DMS114 treated with DMSO at 0.1 percent for 48 hours (cell line): ENCODE data around the gene USP10.
"Not testable (repeated sequence)": the region's sequence is repeated elsewhere in the genome, so short reads cannot be mapped to it uniquely, and the experiment has no call there.

Experiments
- DNase-seq: peaks from one replicate; lab custom pipeline; 2025; ENCODE audit not compliant: unreplicated experiment; lab: John Stamatoyannopoulos, UW

The USP10 gene

DNA sequence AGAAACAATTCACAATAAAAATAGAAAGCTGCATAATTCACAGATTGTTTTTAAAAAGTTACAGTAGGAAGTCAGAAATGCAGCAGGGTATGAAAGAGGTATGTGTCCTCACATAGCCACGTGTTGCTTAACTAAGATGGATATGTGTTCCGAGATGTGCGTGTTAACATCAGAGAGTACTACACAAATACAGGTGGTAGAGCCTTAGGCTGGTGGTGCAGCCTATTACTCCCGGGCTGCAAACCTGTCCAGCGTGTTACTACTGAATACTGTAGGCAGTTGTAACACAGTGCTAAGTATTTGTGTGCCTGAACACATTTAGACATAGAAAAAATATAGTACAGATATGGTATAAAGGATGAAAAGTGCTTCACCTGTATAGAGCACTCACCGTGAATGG lies 46.4 kb downstream of the USP10 start:
- no peak for DNase-seq

DNA sequence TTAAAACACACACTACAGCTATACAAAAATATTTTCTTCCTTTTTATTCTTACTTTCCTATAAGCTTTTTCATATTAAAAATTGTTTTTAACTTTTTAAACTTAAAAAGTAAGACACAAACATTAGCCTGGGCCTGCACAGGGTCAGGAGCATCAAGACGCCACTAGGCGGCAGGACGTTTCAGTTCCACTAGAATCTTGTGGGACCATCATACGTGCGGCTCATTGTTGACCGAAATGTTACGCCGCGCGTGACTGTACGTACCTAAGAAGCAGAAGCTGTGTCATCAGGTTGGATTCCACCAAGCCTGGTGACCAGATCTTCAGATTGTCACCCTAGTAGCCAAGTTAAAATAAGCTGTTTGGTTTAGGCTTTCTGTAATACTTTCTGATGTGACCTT lies 47.1 kb downstream of the USP10 start:
- DNase-seq = no peak

DNA sequence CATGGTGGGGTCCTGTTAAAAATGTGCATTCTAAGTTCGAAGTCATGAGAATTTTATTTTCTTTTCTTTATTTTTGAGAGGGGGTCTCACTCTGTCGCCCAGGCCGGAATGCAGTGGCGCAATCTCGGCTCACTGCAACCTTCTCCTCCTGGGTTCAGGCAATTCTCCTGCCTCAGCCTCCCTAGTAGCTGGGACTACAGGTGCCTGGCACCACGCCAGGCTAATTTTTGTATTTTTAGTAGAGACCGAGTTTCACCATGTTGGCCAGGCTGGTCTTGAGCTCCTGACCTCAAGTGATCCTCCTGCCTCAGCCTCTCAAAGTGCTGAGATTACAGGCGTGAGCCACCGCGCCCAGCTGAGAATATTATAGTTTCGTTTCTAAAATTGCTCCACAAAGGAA lies 48.4 kb downstream of the USP10 start:
- DNase-seq = not testable (repeated sequence)

DNA sequence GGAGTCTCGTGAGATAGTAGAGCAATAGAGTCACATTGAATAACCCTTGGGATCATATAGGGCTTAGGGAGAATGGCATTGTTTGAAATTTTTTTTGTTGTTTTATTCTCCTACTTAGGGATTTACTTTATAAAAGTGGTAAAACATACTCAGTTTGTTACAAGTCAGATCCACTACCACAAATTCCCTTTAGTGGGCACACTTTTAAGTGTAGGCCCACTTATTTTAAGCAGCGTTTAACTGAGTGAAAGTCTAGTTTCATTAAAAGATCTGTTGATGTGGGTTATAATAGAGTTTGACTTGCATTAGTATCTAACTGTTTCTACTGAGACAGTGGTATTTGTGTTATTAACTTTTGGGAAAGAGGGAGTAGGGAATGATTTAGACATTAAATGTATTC lies 49.3 kb downstream of the USP10 start:
- DNase-seq = no peak

DNA sequence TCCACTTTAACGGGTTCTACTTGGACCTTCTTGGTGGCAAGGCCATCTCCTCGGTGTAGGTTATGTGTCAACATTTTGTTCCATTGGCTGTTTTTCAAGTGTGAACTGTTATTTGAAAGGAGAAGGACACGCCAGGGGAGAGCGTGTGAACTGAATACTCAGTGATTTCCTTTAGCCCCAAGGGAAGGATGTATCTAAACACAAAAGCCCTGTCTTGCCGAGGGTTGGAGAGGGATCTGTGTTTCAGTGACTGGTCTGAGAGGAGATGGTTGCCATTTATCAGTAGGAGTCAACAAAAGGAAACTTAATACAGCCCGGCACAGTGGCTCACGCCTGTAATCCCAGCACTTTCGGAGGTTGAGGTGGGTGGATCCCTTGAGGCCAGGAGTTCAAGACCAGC lies 50.0 kb downstream of the USP10 start:
- DNase-seq = no peak

DNA sequence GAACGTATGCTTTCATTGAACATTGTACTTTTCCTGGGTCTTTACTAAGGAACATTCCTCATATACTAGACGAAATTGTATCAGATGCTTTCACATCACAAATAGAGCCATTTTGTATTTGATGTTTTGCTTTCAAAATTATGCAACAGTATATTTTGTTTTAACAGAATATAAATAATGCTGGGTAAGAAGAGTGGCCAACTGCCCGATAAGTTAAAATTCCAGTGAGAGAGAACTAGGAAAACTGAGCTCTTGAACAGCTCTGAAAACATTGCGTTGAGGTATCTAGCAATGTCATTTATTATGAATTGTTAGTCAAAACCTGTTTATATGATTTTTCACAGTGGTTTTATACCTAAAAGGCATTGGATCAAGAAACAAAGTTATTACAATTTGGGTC lies 50.8 kb downstream of the USP10 start:
- no peak for DNase-seq

DNA sequence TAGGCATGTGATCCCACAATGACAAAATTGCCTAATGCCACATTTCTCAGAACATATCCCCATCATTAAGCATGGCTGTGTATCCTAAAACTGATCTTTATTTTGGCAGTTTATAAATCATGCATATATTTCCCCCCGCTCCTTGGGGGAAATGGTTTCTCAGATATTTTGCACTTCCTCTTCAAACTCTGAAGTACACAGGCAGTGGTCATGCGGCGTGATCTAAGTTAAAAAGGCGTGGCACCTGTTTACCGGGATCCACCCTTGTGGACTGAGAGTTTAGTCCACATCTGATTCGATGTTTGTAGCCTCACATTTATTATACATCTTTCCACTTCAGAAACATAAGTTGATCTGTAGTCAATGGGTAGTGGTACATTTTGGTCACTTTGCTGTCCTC lies 51.4 kb downstream of the USP10 start:
- DNase-seq = no peak

DNA sequence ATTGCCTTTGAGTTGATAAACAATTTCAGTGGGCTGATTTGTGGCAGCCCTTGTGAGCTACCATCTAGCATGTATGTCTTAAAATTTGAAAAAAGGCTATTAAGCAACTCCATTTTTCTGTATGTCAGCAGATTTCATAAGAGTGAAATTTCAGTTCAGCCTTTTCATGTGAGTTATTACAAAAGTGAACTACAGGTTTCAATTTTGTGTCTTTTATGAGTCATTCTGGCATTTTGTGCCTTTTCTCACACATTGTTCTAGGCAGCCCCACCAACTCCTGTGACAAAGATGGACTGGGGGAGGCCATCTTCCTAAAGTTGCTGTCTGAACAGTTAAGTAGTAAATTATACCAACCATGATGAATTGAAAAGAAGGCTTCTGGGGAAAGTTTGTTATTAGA lies 52.1 kb downstream of the USP10 start:
- no peak for DNase-seq

DNA sequence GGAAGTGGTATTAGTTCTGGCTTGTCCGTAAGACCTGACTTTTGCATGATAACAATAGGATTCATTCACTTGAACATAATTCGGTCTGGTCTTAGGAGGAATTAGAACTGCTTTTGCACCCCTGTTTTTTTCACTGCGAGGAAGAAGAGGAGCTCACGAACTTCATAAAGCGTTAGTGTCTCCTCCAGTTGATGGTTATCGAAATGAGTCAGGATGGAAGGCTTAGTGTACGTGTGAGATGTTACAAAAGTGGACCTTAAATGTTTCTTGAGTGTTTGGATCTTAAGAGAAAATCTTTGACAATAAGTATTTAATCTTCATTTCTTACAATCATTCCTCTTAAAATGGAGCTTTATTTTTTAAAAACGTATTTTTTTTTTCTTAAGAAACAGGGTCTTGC lies 52.8 kb downstream of the USP10 start:
- no peak for DNase-seq

DNA sequence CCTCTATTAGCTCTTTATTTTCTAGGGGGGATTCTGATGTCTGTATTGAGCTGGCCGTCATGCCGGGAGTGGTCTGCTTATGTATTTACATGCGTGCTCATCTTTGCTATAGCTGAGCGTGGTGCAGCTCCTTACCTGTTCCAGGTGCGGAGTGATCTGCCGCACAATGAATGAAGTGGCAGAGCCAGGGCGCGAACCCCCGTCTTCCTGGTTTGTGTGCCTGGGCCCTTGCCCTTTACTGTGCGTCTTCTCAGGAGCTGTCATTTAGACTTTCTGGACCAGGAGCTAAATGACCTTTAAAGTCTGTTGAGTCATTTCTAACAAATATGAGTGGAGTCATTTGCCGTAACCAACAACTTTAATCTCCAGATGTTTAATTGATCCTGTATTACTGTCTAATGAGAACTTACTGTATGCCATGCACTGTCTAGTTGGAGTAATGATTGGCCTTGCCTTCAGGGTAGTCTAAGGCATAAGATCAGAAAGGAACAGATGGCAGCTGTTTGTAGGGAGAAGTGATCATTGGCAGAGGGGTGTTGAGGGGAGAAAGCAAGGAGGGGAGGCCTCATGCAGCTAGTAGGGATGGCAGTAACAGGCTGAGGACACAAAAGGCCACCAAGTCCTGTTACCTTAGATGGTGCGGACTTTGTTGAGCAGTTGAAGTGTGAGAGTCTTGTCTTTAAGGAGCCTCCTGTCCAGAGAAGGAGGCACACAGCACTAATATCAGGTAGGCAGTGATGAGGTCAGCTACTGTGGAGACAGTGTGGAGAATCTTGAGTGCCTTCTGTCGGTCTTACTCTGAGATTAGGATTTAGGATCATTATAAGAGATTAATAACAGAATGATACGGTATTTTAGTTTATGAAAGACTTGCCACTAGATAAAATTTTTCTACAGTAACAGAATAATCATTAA lies 53.9 kb downstream of the USP10 start:
- no peak for DNase-seq

DNA sequence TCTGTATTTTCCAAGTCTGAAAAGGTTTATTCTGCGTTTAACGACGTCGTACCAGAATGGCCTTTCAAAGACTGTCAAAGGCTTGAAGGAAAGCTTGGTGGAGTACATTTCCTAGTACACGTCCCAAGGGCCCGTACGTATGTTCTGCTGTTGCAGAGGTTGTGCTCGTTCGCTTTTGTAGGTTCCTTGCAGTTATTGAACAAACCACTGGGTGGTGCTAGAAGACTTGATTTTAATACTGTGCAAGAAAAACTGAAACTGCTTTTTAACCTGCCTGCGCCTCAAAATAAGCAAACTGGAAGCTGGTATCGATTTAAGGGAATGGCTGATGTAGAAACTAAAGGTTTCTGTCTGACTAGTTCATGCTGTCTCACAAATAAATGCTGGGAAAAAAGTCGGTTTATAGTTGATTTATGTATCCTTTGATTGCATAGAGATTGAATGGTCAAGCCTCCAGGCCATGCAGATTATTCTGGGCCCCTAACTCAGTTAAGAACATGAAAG lies 54.6 kb downstream of the USP10 start:
- DNase-seq = peak; percentile 80

DNA sequence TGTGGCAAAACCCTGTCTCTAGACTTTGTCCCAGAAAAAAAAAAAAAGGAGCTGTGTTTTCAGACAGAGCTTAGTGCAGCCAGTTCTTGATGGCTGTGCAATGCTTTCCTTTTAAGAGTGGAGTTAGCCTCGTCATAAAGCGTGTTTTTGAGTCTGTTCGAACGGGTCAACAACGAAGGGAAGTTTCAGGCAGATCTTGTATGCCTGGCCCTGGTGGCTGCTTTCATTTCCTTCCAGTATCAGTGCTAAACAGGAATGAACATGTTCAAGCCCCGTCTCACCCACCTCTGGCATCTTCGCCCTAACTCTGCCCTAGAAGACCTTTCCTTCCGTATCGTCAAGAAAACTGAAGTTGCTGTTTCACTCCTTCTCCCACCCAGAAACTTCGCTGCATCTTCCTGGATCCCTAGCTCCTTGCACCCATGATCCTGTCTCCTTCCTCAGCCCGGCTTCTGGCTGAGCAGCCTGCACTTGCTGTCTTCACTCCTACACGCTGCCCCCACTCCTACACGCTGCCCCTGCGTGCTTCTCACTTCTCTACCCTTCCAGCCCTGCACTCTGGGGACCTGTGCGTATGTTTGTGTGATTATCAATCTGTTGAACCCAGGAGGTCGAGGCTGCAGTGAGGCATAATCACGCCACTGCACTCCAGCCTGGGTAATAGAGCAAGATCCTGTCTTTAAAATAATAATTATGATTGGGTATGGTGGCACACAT lies 55.3 kb downstream of the USP10 start:
- no peak for DNase-seq

DNA sequence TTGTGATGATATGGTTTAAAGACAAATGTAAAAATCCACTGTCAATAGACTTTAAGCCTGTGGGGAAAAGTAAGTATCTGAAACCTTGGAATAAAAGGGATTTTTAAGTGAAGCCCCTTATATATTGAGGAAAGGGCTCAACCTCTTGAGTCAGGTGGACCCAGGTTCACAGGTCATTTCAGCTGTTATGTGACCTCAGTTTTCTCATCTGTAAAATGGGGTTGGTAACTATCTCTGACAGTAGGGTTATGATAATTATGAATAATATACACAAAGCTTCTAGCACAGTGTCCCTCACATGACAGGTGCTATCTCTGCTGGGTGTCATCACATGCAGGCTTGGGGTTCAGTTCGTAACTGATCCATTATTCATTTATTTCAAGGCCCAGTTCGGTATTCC lies 57.0 kb downstream of the USP10 start:
- DNase-seq = no peak

DNA sequence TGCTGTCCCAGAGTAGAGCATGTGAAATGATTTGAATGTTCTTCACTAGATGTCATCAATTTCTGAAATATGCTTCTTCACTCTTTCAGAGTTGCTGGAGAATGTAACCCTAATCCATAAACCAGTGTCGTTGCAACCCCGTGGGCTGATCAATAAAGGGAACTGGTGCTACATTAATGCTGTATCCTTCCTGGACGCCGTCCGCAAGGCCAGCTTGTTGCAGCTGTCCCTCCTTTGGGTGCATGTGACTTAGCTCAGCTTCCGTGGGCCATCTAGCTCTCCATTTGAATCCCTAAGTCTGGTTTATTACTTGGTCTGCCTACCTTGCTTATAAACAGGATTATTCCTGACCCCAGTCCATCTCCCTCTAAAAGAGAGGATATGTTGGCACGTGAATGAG lies 58.8 kb downstream of the USP10 start:
- DNase-seq = no peak

DNA sequence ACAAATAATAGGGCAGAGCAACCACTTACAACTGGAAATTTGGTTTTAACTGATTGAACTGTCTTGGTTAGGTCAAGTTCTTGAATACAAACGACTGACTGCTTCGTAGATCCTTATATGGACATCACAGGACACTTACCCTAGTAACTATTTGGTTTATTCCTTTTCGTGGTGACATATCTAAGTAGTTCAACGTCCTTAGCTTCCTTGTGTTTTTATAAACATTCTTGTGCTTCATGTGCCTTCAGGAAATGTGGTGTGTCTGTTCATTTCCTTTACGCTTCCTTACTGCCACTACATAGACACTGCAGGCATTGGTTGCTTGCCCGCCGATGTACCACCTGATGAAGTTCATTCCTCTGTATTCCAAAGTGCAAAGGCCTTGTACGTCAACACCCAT lies 59.3 kb downstream of the USP10 start:
- DNase-seq = no peak

DNA sequence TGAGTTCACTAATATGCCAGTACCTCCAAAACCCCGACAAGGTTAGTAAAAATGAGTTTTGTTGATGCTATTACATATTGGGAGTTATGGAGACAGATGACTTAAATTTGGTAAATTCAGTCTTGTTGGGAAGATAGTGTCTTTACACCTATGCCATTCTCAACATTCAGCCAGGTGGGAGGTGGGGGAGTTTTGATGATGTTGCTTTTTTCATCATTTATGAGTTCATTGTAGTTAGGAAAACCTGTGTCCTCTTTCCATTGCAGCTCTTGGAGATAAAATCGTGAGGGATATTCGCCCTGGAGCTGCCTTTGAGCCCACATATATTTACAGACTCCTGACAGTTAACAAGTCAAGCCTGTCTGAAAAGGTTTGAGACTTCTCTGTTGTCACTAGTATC lies 60.1 kb downstream of the USP10 start:
- DNase-seq = no peak

DNA sequence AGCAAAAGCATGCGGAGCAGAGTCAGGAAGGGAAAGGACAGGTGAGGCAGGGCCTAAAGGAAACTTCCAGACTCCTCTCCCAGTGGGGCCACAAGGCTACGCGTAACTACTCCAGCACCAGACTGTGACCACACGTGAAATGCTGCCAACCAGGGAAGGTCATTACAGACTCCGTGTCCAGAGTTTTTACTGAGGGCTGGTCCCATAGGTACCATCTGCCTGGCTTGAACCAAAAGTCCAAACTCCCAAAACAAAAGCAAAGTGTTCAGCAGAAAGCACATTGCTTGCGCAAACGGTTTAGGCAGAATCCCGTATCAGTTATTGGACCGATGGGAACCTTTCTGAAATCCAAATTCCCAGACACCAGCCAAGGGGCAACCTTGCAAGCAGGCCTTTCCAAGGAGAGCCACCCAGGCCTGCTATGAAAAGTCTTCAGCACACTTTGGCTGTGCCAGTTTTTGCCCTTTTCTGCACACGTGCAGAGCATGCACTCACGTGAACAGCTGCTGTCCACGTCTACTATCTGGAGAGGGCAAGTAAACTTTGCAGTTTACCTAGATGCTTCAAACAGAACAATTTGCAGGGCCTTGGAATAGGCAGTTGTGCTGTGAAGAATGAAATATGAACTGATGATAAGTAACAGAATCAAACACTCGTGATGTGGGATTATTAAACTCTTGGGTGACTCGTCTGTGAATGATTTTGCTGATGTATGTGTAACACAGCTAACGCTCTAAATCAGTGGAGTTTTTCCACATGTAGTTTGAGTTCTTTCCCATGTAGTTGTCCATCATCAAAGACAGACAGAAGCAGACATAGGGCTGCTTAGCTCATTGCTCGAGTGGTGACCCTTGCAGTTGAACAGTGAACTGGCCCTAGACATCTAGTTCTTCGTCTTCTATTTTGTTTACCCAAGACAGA lies 61.9 kb downstream of the USP10 start:
- DNase-seq = no peak

DNA sequence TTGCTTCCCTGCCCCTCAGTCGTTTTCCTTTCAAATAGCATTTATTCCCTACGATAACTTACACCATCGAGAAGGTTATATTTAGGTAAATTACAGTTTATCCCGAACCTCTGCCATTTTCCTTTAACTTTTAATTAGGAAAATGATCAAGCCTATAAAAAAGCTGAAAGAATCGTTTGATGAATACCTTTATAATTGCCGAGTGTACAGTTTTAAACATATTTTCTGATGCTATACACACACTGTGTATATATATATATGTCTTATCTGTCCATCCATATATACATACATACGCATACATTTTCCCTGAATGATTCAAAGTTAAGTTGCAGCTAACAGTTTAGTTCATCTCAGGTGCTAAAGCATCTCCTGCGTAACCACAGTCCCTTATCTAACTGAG lies 63.4 kb downstream of the USP10 start:
- DNase-seq = no peak

DNA sequence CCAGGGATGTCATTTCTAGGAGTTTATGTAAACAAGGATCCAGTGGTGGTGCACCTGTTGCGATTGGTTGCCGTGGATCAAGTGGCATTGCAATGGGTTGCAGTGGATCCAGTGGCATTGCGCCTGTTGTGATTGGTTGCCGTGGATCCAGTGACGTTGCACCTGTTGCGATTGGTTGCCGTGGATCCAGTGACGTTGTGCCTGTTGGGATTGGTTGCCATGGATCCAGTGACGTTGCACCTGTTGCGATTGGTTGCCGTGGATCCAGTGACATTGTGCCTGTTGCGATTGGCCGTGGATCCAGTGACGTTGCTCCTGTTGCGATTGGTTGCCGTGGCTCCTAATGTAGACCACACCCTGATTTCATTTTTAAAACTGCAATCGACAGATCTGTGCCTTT lies 63.8 kb downstream of the USP10 start:
- no peak for DNase-seq

DNA sequence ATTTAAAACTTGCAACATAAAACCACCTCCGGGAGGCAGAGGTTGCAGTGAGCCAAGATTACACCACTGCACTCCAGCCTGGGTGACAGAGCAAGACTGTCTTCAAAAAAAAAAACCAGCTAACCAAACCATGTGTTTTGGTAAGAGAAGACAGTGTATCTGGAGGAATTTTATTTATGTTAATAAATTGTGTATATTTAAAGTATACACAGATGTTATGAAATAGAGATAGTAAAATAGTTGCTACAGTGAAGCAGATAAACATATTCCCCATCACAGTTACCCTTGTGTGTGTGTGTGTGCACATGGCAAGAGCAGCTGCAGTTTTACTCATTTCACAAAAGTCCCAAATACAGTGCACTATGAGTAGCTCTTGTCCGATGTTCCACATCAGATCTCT lies 65.2 kb downstream of the USP10 start:
- no peak for DNase-seq
